GM13976 (cell line): ENCODE measurements around the gene CDH23.

ENCODE experiments used
- DNase-seq: peaks from one replicate; pipeline ENCODE4 v3.0.0; 2012; ENCODE audit warnings: low spot score
- in situ Hi-C: fragments of 300-500 bp; cut with MboI; formaldehyde crosslinking; loops from one replicate; pipeline ENCODE4 v1.12.0; 2022; ENCODE audit warnings: low sequenced_read_pairs, mixed read lengths, inconsistent platforms; ENCODE audit not compliant: unreplicated experiment
- TF ChIP-seq, protein P1 (sequence below): IDR thresholded peaks from 2 replicates; pipeline ENCODE4 v1.5.1; 2012; ENCODE audit warnings: borderline replicate concordance, mild to moderate bottlenecking; ENCODE audit not compliant: insufficient read depth; ENCODE audit errors: extremely low read depth, missing control alignments, control extremely low read depth

CDH23 gene

DNA sequence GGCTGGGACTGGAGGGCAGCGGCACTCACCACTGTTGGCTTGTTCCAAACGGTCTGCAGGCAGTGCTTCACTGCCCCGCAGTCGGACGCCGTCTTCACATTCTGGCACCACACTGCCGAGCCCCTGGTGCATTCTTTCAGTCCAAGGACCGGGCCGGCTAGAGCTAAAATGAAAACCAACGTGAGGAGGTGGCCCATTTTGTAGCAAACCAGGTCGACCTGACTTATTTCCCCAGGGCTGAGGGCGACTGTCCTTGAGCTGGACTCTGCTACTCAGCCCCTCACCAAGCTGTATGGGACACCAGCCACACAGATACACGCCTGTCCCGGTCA is 437.6 kb downstream of the CDH23 start:
- in situ Hi-C loops, result loop anchor here (10.0 kb wide), 1 partner anchor 50 kb away; no protein-coding TSS in a partner anchor
- TF ChIP-seq, protein P1, sequence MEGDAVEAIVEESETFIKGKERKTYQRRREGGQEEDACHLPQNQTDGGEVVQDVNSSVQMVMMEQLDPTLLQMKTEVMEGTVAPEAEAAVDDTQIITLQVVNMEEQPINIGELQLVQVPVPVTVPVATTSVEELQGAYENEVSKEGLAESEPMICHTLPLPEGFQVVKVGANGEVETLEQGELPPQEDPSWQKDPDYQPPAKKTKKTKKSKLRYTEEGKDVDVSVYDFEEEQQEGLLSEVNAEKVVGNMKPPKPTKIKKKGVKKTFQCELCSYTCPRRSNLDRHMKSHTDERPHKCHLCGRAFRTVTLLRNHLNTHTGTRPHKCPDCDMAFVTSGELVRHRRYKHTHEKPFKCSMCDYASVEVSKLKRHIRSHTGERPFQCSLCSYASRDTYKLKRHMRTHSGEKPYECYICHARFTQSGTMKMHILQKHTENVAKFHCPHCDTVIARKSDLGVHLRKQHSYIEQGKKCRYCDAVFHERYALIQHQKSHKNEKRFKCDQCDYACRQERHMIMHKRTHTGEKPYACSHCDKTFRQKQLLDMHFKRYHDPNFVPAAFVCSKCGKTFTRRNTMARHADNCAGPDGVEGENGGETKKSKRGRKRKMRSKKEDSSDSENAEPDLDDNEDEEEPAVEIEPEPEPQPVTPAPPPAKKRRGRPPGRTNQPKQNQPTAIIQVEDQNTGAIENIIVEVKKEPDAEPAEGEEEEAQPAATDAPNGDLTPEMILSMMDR, result no peak
- no peak for DNase-seq

GRCh38 chr10:71835671-71836595 is 439.2 kb downstream of the CDH23 start:
- in situ Hi-C loops, result loop anchor here (10.0 kb wide), 1 partner anchor 49 kb away; no protein-coding TSS in a partner anchor
- TF ChIP-seq, protein P1, result no peak
- peak; percentile 90 for DNase-seq

DNA sequence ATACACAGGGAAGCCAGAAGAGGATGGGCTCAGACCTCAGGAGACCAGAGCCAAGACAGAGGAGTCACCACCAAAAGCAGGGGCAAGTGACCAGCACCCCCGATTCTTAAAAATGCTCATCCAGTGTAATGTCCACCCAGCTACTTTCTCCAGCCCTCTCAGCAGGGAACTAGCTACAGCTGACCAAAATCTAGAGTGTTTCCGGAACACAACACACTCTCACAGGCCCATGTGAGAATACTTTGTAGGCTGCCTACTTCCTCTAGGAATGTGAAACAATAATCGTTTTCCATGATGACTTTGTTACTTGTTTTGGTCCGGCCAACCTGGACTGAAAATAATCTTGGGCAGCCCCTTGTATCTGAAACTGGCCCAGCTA is 439.9 kb downstream of the CDH23 start:
- no peak for DNase-seq
- in situ Hi-C loops, result loop anchor here (10.0 kb wide), 1 partner anchor 48 kb away; no protein-coding TSS in a partner anchor
- TF ChIP-seq, protein P1, result no peak

DNA sequence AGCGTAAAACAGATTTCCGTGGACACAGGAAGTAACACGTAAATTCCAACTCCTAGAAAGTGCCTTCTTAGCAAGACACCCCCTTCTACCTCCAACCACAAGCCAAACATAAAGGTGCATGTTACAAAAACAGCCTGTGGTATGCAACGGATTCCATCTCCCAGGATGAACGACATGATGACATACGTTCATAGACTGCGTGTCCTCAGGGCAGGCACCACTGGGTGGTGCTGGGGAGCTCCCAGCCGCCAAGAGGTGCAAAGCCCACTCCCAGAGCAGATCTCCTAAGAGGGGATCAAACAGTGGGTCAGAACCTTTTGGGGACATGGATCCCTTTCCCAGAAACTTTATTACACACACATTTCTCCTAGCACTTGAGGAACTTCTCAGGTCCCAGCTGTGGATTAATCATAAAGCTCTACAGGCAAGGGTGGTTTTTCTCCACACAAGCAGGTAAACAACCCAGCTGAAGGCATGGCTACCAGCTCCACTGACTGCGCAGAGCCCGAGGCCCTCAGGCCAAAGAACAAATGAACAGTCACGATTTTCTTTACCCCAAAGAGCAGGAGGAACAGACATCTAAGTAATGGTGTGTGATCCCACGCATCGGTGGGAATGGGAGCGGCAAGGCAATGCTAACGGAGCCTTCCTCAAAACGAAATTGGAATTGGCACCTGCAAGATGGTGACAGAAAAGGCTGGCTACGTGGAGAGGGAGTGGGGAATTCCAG is 440.5 kb downstream of the CDH23 start:
- TF ChIP-seq, protein P1, result peak; percentile 51
- in situ Hi-C loops, result loop anchor here (10.0 kb wide), 1 partner anchor 48 kb away; no protein-coding TSS in a partner anchor

GRCh38 chr10:71838264-71839211 is 441.8 kb downstream of the CDH23 start:
- no peak for DNase-seq
- TF ChIP-seq, protein P1, result no peak
- in situ Hi-C loops, result loop anchor here (10.0 kb wide), 1 partner anchor 46 kb away; no protein-coding TSS in a partner anchor

More for the DNA sequence above, 440.5 kb downstream of the CDH23 start:
- no peak for DNase-seq
